ENCODE results near the gene EVI5L. TPM values are rescaled to one million over a fixed set of nuclear protein-coding genes. Genes with fewer than 3 reads are reported as not detected.

Gene EVI5L
- total and polyA plus RNA-seq, 2 of the 13 experiments (the other 11 are each of a cell fraction or from before 2014, with no cell fraction given): 1.7 to 2.4 TPM

GRCh38 chr19:7783991-7784423, 46.0 kb upstream of the EVI5L start:
- no peak overlapping the region for H3K27ac ChIP-seq (ENCODE audit: extremely low read length, insufficient read depth, low read length)
- intact Hi-C loops (cut with micrococcal nuclease; ENCODE audit: unreplicated experiment) (no loop called here), in situ Hi-C loops (cut with HindIII; ENCODE audit: extremely low pct_ligation_motif_present, low pct_unique_long_range_greater_than_20kb) (no loop called here)
- no peak overlapping the region for H3K9ac ChIP-seq (ENCODE audit: insufficient read depth, low read depth, low read length)
- H3K36me3 ChIP-seq (replicated peaks in 1 of 2; ENCODE audit: control insufficient read depth in 1 of 2, insufficient read depth in 2 of 2, low read length in 2 of 2): no peaks in the 10 kb centered on the region
- no peak overlapping the region for H3K4me2 ChIP-seq (ENCODE audit: low read depth, low read length)
- H3K79me2 ChIP-seq (ENCODE audit: insufficient read depth, low read length): no peaks in the 10 kb centered on the region
- no peak overlapping the region for H3K4me3 ChIP-seq (replicated peaks in 1 of 3; ENCODE audit: insufficient read depth in 1 of 3, low read depth in 2 of 3, low read length in 3 of 3)
- FAIRE-seq: no peak
- POLR2A ChIA-PET: no interaction called here
- CTCF ChIA-PET (ENCODE audit: low intra/inter-chr PET ratio, low total read pairs): no interaction called here
- H3K9me3 ChIP-seq (ENCODE audit: low read length): no peaks in the 10 kb centered on the region
- peak; percentile 62 for ATAC-seq
- DNase-seq (ENCODE audit: low spot score): peak; percentile 17
- no peak for TF ChIP-seq BRCA1 (CRISPR knock-in tag; IDR thresholded peaks at IDR 0.05)
- peak; percentile 90 for TF ChIP-seq CEBPG (CRISPR knock-in tag; IDR thresholded peaks at IDR 0.05)
- peak; percentile 94 for TF ChIP-seq CEBPB (IDR thresholded peaks at IDR 0.05; ENCODE audit: borderline replicate concordance, low read depth, low read length)
- peak; percentile 85; the same call in 1 of the 2 replicates for TF ChIP-seq ZNF124 (CRISPR knock-in tag; IDR thresholded peaks at IDR 0.05)
- no peak for TF ChIP-seq RFX1 (IDR thresholded peaks at IDR 0.05)
- peak; percentile 22 to 41; a peak in 2 of 4 replicates for TF ChIP-seq MAFK (conservative IDR thresholded peaks at IDR 0.05 in 1 of 2, IDR thresholded peaks at IDR 0.05 in 1 of 2; ENCODE audit: low read length in 2 of 2)
- TF ChIP-seq ZNF329 (CRISPR knock-in tag; IDR thresholded peaks at IDR 0.05; ENCODE audit: low read depth): peak; percentile 92; the same call in 1 of the 2 replicates
- TF ChIP-seq REST (IDR thresholded peaks at IDR 0.05; ENCODE audit: borderline replicate concordance in 1 of 2, low read depth in 1 of 2, low read length in 2 of 2): peak; percentile 4 to 73; a peak in 3 of 4 replicates
- WGBS (ENCODE audit: low lambda C conversion rate): 4% methylated on average over 6 of the region's 8 CpGs
- no peaks in the 10 kb centered on the region for H3K4me1 ChIP-seq (ENCODE audit: insufficient read depth, low read length)
- no peak overlapping the region for H2AFZ ChIP-seq (ENCODE audit: low read length)
- BruUV-seq (replicated peaks): no TSS peak
- H4K20me1 ChIP-seq (ENCODE audit: insufficient read depth, low read length): no peaks in the 10 kb centered on the region; the same call in 1 of the 2 replicates
- peaks cover 2 to 32% of the 10 kb centered on the region in 2 experiments for H3K27me3 ChIP-seq (ENCODE audit: control insufficient read depth in 1 of 2, insufficient read depth in 2 of 2, low read length in 2 of 2)
